Fibroblast of pulmonary artery (primary cell): Measurements from ENCODE around the gene PYY.
"Not testable (repeated sequence)": the region's sequence is repeated elsewhere in the genome, so short reads cannot be mapped to it uniquely, and the experiment has no call there.

Source experiments
- DNase-seq: peaks from one replicate; pipeline ENCODE4 v3.0.0-alpha.2; 2010; ENCODE audit warnings: low read depth
- H3K4me3 ChIP-seq: replicated peaks from 2 replicates; pipeline ENCODE4 v1.5.1; 2011; ENCODE audit warnings: low read depth, mild to moderate bottlenecking, control low read depth, low read length, moderate library complexity
- CTCF ChIP-seq: IDR thresholded peaks from 2 replicates; pipeline ENCODE4 v1.5.1; 2011; ENCODE audit warnings: mild to moderate bottlenecking, control low read depth, low read length, inconsistent platforms; ENCODE audit errors: missing control alignments

Gene PYY

GRCh38 chr17:43979011-43979410 is 25.3 kb upstream of the PYY start:
- TF ChIP-seq CTCF: no peak
- no peak for DNase-seq
- H3K4me3 ChIP-seq: no peak overlapping the region

- H3K4me3 ChIP-seq: no peak overlapping the region
- DNase-seq: no peak
- no peak for TF ChIP-seq CTCF
Measured at GRCh38 chr17:43978078-43978477, 24.3 kb upstream of the PYY start.

GRCh38 chr17:43976963-43977837 is 23.5 kb upstream of the PYY start:
- no peak overlapping the region for H3K4me3 ChIP-seq
- no peak for DNase-seq
- TF ChIP-seq CTCF: no peak

GRCh38 chr17:43975898-43976297 is 22.2 kb upstream of the PYY start:
- no peak overlapping the region for H3K4me3 ChIP-seq
- no peak for DNase-seq
- no peak for TF ChIP-seq CTCF

- TF ChIP-seq CTCF: no peak
- H3K4me3 ChIP-seq: no peak overlapping the region
- DNase-seq: no peak
Measured at GRCh38 chr17:43974382-43975266, 20.9 kb upstream of the PYY start.

- H3K4me3 ChIP-seq, DNase-seq: not testable (repeated sequence)
Measured at GRCh38 chr17:43972444-43973212, 18.9 kb upstream of the PYY start.

- not testable (repeated sequence) for H3K4me3 ChIP-seq, DNase-seq
Measured at GRCh38 chr17:43971436-43971835, 17.7 kb upstream of the PYY start.
